NT2/D1 (cell line): Measurements from ENCODE around the gene HMX1.

ENCODE experiments used
- YY1 ChIP-seq: IDR thresholded peaks from 2 replicates; pipeline ENCODE4 v1.6.1; 2011; ENCODE audit not compliant: insufficient read length, insufficient read depth
- ZNF274 ChIP-seq: IDR thresholded peaks from 2 replicates; pipeline ENCODE4 v1.6.1; 2011; ENCODE audit warnings: mild to moderate bottlenecking, low read depth, low read length

DNA sequence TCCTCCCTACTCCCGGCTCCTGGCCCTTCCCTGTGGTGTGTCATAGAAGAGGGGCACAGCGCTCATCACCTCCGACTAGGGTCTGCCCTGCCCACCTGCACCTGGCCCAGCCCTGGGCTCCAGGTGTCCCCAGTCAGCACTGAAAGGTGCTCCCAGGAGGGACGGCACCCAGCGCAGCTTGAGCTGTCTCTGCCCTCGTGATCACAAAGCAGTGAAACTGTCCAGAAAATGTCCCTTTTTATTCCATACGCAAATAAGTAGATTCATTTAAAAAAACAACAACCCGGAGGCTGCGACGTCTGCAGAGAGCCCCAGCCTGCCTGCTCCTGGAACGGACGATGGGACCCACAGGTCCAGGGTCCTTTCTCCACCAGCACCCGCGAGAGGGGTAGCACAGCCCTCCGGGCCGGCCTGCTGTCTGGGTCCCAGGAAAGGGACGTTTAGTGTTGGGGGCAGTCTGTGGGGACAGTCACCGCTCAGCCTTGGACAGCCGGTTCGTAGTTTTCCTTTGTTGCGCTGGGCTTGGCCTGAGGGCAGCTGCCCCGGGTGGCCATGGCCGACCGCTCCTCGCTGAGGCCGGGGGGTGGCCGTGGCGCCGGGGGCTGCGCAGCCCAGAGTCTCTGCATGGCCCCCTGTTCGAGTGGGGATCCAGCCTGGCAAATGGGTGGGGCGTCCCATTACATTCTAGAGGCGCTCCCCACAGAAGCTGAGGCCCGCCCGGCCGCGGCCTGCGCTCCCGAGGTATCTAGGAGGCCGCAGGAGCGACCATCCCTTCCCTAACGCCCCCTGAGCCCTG, 4.6 kb downstream of the HMX1 start:
- TF ChIP-seq YY1 (no peak), ZNF274 (no peak)
